Choroid plexus epithelial cell (primary cell): ENCODE data around the gene SMCO3.

Experiments used
- DNase-seq: peaks from one replicate; pipeline ENCODE4 v3.0.0-alpha.2; 2010; ENCODE audit warnings: low read depth
- H3K4me3 ChIP-seq: 2 replicates; pipeline ENCODE4 v1.5.1; 2011; ENCODE audit warnings: low read depth, mild to moderate bottlenecking, control low read depth, low read length, moderate library complexity
- TF ChIP-seq, protein P1 (sequence below): conservative IDR thresholded peaks from 2 replicates; pipeline ENCODE4 v1.5.1; 2011; ENCODE audit warnings: low read depth, mild to moderate bottlenecking, control low read depth, inconsistent platforms, low read length, moderate library complexity

The SMCO3 gene

DNA sequence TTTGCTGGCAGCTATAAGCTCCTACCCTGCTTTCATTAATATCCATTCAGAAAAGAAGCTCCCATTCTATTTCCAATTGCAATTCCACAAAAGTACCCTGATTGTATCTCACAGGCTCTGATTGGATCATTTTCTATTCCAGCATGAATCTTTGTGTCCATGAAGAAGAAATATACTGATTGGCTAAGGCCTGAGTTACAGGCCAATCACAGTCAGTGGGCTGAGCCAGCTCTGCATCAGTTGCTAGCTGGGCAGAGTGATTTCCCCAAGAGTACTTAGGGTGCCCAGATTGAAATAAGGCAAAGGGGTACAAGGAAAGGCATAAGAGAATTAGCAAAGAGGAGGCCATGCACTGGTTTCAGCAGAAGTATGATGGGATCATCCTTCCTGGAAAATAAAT is 14.9 kb upstream of the SMCO3 start:
- TF ChIP-seq, protein P1, sequence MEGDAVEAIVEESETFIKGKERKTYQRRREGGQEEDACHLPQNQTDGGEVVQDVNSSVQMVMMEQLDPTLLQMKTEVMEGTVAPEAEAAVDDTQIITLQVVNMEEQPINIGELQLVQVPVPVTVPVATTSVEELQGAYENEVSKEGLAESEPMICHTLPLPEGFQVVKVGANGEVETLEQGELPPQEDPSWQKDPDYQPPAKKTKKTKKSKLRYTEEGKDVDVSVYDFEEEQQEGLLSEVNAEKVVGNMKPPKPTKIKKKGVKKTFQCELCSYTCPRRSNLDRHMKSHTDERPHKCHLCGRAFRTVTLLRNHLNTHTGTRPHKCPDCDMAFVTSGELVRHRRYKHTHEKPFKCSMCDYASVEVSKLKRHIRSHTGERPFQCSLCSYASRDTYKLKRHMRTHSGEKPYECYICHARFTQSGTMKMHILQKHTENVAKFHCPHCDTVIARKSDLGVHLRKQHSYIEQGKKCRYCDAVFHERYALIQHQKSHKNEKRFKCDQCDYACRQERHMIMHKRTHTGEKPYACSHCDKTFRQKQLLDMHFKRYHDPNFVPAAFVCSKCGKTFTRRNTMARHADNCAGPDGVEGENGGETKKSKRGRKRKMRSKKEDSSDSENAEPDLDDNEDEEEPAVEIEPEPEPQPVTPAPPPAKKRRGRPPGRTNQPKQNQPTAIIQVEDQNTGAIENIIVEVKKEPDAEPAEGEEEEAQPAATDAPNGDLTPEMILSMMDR, result no peak
- DNase-seq, result peak; percentile 77
- H3K4me3 ChIP-seq, result no peak overlapping the region

DNA sequence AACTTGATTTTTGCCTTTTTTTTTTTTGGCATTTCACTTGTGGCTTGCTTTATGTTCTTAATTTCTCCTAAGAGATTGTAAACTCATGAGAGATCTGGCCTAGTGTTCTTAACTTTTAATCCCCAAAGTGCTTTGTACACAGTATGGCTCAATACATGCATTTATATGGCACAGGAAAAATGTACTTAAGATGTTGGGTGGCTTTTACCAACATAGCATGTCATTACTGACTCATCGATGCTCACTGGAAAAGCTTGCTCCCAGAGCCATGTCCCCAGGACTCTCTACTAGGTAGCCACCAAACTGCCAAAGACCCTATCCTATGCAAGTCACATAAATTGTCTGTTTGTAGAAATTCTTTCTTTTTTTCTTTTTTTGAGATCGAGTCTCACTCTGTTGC is 13.1 kb upstream of the SMCO3 start:
- no peak overlapping the region for H3K4me3 ChIP-seq
- TF ChIP-seq, protein P1, result no peak
- DNase-seq, result no peak

DNA sequence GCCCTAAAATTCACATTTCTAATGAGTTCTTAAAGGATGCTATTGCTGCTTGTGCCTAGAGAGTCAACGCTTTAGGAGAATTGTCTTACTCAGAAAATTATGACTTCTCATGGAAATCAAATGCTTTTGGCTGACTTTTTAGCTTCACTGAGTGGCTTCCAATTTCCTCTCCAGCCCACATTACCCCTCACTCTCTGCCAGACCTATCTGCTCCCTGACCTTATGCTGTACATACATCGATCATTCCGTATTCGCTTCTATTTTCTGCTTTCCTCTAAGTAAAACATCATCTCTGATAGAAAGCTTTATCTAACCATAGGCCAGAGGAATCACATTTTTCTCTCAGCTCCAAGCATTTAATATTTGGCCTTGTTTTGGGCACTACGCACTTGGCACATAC is 12.5 kb upstream of the SMCO3 start:
- no peak overlapping the region for H3K4me3 ChIP-seq
- TF ChIP-seq, protein P1, result no peak
- DNase-seq, result no peak

DNA sequence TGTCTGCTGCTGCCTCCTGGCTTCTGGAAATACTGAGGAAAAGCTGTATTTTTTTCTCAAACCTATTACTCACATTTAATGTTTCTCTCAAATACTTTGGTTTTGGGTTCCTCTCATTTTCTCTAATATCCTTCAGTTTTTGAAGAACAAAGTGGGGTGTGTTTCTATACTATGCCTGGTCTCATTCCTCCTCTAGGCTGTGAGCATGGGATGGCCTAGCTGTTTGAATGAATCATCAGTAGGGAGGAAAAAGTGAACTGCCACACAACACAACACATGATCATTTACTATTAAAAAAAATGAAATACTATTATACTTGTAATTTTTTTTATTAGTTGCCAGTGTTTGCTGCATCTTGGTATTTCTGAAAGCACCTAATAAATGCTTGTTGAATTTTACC is 11.3 kb upstream of the SMCO3 start:
- no peak overlapping the region for H3K4me3 ChIP-seq
- TF ChIP-seq, protein P1, result no peak
- peak; percentile 56 for DNase-seq

DNA sequence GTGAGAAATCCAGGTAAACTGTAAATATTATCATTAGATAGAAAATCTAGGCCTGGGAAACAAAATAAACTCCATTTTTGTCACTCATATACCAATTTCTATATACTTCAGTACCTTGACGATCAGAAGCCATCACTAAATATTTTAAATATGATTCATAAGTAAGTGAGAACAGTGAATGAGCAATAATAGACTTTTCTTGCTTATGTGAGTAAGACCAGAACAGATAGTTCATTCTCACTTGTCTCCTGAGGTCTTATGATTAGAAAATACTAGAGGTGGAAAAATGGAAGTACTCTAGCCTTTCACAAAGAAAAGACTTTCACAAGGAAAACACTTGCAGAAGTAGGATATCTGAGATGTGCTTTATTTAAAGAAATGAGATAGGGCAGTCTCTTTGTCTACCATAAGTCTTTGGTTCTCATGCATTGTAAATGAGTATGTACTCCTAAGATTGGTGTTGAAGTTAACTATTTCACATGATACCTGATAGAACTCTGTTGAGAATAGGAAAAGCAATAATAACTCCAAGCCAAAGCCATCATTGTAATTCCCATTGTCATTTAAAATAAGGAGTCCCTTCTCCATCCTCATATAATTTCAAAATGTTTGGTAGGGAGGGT is 10.1 kb upstream of the SMCO3 start:
- H3K4me3 ChIP-seq, result no peak overlapping the region
- peak; percentile 55 for DNase-seq
- TF ChIP-seq, protein P1, result no peak

DNA sequence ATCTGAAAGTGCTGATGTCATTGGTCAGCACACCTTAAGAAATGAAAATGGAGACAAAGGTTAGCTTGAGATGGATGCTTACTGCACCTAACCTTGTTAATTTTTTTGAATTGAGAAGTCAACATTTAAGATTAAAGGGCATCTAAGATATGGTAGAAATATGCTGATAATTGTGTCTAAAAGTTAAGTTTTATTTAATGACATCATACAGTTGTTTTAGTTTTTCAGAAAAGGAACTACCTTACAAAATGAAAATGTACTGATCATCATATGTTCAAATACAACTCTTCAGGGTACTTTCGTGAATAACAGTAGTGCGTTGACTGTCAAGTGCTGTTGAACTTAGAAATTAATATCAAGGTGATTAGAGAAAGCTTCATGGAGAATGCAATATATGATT is 2.5 kb downstream of the SMCO3 start:
- H3K4me3 ChIP-seq, result no peak overlapping the region
- no peak for DNase-seq
- TF ChIP-seq, protein P1, result no peak

DNA sequence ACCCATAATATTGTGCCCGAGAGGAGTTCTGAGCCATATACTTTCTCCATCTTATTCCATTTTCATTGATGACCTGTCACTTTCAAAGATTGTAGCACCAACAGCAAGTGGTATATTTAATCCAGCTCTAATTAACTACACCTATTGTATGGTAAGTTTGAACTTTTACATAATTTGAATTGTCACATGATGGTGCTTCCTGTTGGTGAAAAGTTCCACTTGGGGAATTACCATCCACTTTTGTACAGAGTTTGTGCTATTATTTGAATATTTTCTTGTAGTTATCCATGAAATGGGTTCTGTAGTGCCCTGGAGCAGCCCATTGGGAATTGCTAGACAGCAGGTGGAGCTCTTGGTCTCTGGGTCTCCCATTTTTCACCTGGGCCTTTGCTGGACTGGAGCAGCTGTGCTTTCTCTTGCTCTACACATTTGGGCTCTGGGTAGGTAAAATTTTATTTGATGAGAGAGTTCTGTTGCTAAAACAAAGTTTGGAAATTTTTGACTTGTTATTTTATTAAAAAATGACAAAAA is 3.0 kb downstream of the SMCO3 start:
- peak; percentile 56 for DNase-seq
- TF ChIP-seq, protein P1, result peak; percentile 74
- H3K4me3 ChIP-seq, result no peak overlapping the region
